GM19023 (cell line): ENCODE results near the gene FBXO47.
"Not testable (repeated sequence)": the region's sequence is repeated elsewhere in the genome, so short reads cannot be mapped to it uniquely, and the experiment has no call there.

Experiments used
- ATAC-seq: cut with Tn5 transposase; IDR thresholded peaks from one replicate; pipeline ENCODE4 v1.9.1; 2021; ENCODE audit warnings: mild to moderate bottlenecking, moderate library complexity; ENCODE audit not compliant: unreplicated experiment

FBXO47 gene

GRCh38 chr17:38925263-38925995 lies 41.8 kb downstream of the FBXO47 start, which contains the start of gene LASP1NB:
Gene LASP1NB, plus strand, starts transcription at chr17:38925614.
- ATAC-seq = no peak

DNA sequence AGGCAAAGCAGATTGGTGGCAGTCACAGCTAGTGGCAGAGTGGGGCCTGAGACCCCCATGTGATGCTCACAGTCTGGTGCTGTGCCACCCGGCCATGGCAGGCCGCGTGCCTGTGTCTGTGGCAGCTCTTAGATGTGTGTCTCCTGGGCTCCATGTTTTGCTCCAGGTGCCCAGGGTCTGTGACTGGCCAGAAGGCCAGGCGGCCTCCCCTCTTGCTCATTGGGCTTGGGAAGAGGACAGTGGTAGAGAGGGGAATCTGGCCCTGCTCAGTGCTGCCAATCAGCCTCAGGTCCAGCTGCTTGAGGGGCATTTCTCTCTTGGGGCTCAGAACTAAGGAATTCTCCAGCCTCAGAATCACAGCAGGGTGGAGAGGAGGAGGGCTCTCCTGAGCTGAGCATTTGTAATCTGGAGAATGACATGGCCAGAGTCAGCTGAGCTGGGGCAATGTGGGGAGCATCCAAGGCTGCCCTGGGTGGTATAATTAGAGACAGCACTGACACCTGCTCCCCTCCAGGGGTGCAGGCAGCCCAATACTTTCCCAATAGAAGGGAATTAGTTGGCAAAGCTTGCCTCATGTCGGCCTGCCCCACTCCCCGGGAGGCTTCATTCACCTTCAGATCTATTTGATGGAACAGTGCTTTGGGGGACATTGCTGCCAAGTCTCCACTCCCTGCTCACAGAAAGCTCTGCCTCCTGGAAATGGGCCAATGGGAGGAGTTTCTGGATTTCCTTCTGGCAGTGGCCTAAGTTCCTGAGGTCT lies 44.5 kb downstream of the FBXO47 start:
- no peak for ATAC-seq

- no peak for ATAC-seq
These were observed 45.3 kb downstream of the FBXO47 start for GRCh38 chr17:38921756-38922411.

GRCh38 chr17:38920374-38921291 lies 46.6 kb downstream of the FBXO47 start:
- no peak for ATAC-seq

- no peak for ATAC-seq
These were observed 47.7 kb downstream of the FBXO47 start for GRCh38 chr17:38919316-38920078.

- no peak for ATAC-seq
These were observed 48.3 kb downstream of the FBXO47 start for GRCh38 chr17:38918916-38919315.

DNA sequence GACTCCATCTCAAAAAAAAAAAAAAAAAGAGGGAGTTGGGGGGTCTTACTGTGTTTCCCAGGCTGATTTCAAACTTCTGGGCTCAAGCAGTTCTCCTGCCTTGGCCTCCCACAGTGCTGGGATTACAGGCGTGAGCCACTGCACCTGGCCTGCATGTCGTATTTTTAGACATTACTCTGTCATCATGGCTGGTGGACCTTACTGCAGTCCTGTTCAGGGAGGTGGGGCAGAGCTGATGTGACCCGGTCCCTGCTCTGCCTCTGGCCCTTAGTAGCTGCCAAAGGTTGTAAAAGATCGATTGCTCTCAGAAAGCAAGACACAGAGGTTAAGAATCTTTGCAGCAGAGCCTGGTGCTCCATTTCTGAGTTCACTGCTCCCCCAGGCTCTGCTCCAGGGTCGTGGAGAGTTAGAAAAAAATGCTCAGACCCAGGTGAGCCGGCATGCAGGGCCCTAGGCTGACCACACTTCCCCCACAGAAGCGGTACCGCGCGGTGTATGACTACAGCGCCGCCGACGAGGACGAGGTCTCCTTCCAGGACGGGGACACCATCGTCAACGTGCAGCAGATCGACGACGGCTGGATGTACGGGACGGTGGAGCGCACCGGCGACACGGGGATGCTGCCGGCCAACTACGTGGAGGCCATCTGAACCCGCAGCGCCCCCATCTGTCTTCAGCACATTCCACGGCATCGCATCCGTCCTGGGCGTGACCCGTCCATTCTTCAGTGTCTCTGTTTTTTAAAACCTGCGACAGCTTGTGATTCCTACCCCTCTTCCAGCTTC lies 48.9 kb downstream of the FBXO47 start:
- no peak for ATAC-seq

- no peak for ATAC-seq
These were observed 49.9 kb downstream of the FBXO47 start for GRCh38 chr17:38917259-38917658.

DNA sequence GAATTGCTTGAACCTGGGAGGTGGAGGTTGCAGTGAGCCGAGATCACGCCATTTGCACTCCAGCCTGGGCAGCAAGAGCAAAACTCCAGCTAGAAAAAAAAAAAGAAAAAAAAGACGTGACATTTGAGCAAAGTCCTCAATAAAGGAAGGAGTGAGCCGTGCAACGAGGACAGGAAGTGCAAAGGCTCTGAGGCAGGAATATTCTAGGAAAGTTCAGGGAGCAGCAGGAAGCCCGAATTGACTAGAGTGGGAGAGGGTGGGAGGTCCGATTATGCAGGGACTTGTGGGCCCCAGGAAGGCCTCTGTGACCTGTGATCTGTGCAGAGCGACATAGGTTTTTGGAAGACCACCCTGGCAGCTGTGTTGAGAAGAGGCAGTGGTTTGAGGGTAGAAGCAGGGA lies 50.4 kb downstream of the FBXO47 start:
- ATAC-seq = no peak

- ATAC-seq = no peak
These were observed 51.6 kb downstream of the FBXO47 start for GRCh38 chr17:38915639-38915995.

DNA sequence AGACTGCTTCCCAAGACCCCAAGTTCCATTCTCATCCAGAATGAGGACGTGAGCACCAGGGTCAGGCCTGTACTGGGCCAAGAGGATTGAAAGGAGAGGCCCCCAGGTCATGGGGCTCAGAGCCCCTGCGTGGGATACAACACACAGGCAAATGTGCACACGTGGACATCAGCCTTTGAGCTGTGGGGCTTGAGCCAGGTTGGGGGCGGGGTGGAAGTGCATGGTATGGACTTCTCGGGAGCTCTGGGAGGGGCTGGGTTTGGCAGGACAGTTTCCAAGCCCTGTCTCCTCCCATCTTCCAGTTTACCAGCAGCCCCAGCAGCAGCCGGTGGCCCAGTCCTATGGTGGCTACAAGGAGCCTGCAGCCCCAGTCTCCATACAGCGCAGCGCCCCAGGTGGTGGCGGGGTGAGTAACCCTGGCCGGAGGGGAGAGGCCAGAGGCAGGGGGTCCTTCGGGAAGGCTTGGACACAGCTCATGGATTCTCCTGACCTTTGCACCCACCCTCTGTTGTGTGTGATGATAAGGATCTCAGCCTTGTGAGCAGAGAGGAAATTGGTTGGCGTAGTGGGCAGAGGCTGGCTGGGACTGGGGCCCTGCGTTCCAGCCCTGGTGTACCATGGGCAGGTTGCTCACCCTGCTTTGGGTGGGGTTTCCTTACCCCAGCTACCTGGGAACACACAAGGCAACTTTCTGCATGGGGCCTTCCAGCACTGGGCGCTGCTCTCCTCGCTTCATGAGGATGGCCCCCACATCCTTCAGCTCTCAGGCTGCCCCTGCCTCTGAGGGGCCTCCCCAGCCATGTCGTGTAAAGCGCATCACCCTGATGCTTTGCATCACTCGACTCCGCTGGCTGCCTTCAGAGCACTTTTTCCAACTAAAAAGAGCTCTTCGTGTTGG lies 52.2 kb downstream of the FBXO47 start:
- no peak for ATAC-seq

- no peak for ATAC-seq
These were observed 54.9 kb downstream of the FBXO47 start for GRCh38 chr17:38912221-38912813.

- not testable (repeated sequence) for ATAC-seq
These were observed 55.5 kb downstream of the FBXO47 start for GRCh38 chr17:38911731-38912081.

- ATAC-seq = no peak
These were observed 56.0 kb downstream of the FBXO47 start for GRCh38 chr17:38911081-38911730.

- no peak for ATAC-seq
These were observed 56.9 kb downstream of the FBXO47 start for GRCh38 chr17:38910325-38910724.

DNA sequence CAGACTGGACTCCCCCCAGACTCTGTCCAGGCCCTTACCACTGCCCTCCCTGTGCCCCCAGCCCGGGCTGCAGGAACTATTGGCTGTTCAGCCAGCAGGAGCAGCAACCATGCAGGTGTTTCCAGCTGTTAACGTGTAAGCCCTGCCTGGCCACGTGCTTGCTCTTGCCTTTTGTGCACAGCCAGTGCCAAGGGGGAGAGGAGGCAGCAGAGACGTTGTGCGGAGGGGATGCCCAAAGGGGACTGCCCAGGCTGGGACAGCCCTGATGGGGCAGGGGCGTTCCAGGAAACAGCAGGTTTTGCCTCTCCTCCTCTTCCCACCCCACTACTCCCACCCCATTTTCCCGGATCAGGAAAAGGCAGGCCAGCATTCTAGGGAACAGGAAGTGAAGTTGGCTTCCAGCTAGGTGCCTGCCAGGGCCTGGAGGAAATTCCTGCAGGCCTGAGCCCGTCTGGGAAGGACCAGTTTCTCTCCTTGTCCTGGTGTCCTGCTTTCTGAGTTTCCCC lies 58.5 kb downstream of the FBXO47 start:
- ATAC-seq = no peak

GRCh38 chr17:38907930-38908675 lies 59.1 kb downstream of the FBXO47 start:
- ATAC-seq = no peak
